Ovary (tissue), 3 donors: ENCODE measurements around the gene SCN2B.

Source experiments
- EP300 ChIP-seq: sonication (generic); formaldehyde crosslinking; IDR thresholded peaks from one replicate; pipeline ENCODE4 v1.6.1; 2017; ENCODE audit warnings: antibody characterized with exemption
- POLR2A ChIP-seq: fragments of 450-650 bp; IDR thresholded peaks from one replicate; pipeline ENCODE4 v1.6.1; 2017; ENCODE audit warnings: antibody characterized with exemption, mild to moderate bottlenecking, moderate library complexity
- TF ChIP-seq, protein P1 (sequence below), 3 donors: fragments of 450-650 bp in 2 of 3; fragments of 200-600 bp in 1 of 3; IDR thresholded peaks; one replicate each; pipeline versions ENCODE4 v1.5.1 to v1.8.0; 2016 to 2022; ENCODE audit warnings: antibody characterized with exemption in 3 of 3, mild to moderate bottlenecking in 1 of 3
- donor health status: DM: no; HTN: no; CAD: no.

DNA sequence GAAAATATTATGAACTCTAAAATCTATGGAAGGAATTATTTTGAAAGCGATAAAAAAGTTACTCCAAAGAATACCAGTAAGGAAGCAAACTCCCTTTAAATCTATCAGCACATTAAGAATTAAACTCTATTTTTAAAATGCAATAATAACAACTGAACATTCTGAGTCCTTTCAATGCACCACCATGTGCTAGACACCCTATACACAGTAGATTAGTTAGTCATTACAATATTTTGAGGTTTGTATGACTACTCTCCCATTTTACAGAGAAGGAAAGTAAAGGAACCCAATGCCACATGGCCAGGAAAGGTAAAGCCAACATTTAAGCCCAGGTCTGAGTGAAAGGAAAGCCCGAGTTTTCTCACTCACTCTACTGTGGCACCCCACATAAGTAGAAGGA lies 30.6 kb upstream of the SCN2B start:
- TF ChIP-seq, protein P1, sequence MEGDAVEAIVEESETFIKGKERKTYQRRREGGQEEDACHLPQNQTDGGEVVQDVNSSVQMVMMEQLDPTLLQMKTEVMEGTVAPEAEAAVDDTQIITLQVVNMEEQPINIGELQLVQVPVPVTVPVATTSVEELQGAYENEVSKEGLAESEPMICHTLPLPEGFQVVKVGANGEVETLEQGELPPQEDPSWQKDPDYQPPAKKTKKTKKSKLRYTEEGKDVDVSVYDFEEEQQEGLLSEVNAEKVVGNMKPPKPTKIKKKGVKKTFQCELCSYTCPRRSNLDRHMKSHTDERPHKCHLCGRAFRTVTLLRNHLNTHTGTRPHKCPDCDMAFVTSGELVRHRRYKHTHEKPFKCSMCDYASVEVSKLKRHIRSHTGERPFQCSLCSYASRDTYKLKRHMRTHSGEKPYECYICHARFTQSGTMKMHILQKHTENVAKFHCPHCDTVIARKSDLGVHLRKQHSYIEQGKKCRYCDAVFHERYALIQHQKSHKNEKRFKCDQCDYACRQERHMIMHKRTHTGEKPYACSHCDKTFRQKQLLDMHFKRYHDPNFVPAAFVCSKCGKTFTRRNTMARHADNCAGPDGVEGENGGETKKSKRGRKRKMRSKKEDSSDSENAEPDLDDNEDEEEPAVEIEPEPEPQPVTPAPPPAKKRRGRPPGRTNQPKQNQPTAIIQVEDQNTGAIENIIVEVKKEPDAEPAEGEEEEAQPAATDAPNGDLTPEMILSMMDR (IDR thresholded peaks at IDR 0.05): no peak
- no peak for TF ChIP-seq POLR2A
- no peak for TF ChIP-seq EP300
